Body of pancreas (tissue), 4 donors: ENCODE results near the gene DIPK1A. TPM values are rescaled to one million over a fixed set of nuclear protein-coding genes. Genes with fewer than 3 reads are reported as not detected.
"Not testable (repeated sequence)": the region's sequence is repeated elsewhere in the genome, so short reads cannot be mapped to it uniquely, and the experiment has no call there.

ENCODE experiments used
- ATAC-seq: fragments of 150-250 bp; one replicate; pipeline ENCODE4 v1.9.1; 2016
- DNase-seq, 4 donors: peaks; one replicate each; pipeline ENCODE4 v3.0.0-alpha.2; 2019
- H3K27ac ChIP-seq, 4 donors: fragments of 200-600 bp; sonication (generic); 1 replicate in 3 of 4; 2 replicates in 1 of 4; pipeline versions ENCODE4 v1.5.1 to v1.6.1; 2016 to 2019; ENCODE audit warnings: mild to moderate bottlenecking in 1 of 4, mixed read lengths in 1 of 4, moderate library complexity in 1 of 4
- H3K27me3 ChIP-seq, 2 donors: fragments of 200-600 bp; sonication (generic); one replicate each; pipeline ENCODE4 v1.6.0; 2016; ENCODE audit warnings: mild to moderate bottlenecking in 1 of 2
- H3K36me3 ChIP-seq, 2 donors: fragments of 200-600 bp; sonication (generic); replicated peaks in 1 of 2; 2 replicates each; pipeline ENCODE4 v1.5.1; 2016; ENCODE audit warnings: low read depth in 2 of 2; ENCODE audit not compliant: insufficient read depth in 1 of 2
- H3K4me1 ChIP-seq: fragments of 200-600 bp; sonication (generic); one replicate; pipeline ENCODE4 v1.6.0; 2016
- H3K4me3 ChIP-seq, 2 donors: fragments of 200-600 bp; sonication (generic); 1 replicate in 1 of 2; 2 replicates in 1 of 2; pipeline ENCODE4 v1.5.1; 2016 to 2019
- H3K9me3 ChIP-seq, 3 donors: fragments of 200-600 bp; sonication (generic); 1 replicate in 2 of 3; 2 replicates in 1 of 3; pipeline ENCODE4 v1.5.1; 2016
- POLR2A ChIP-seq, 3 donors: fragments of 450-650 bp; IDR thresholded peaks; one replicate each; pipeline ENCODE4 v1.6.1; 2016; ENCODE audit warnings: antibody characterized with exemption in 3 of 3, mild to moderate bottlenecking in 2 of 3
- WGBS, 2 donors: methylation state at CpG; one replicate each; pipeline ENCODE4 v1.1.5; 2017; 5-methylcytosine and 5-hydroxymethylcytosine counted together
- intact Hi-C: fragments of 100-400 bp; cut with DNase I; formaldehyde crosslinking; loops from one replicate; pipeline ENCODE4 v1.15.1; 2023
- total RNA-seq, 2 donors: library from RNA; depleted of rRNA; stranded (reverse); fragments of >200 nt; gene quantifications; one replicate each; pipeline ENCODE4 v1.1.0, GENCODE V29; 2016
- TF ChIP-seq, protein P1 (sequence below), 7 experiments: fragments of 450-650 bp in 4 of 7; fragments of 200-600 bp in 3 of 7; sonication (generic) in 3 of 7; IDR thresholded peaks; one replicate each; pipeline ENCODE4 v1.5.1; 2016 to 2019; ENCODE audit warnings: antibody characterized with exemption in 7 of 7

The DIPK1A gene
- total RNA-seq, 2 donors from 2014 or later, result 3.9 to 8.2 TPM

DNA sequence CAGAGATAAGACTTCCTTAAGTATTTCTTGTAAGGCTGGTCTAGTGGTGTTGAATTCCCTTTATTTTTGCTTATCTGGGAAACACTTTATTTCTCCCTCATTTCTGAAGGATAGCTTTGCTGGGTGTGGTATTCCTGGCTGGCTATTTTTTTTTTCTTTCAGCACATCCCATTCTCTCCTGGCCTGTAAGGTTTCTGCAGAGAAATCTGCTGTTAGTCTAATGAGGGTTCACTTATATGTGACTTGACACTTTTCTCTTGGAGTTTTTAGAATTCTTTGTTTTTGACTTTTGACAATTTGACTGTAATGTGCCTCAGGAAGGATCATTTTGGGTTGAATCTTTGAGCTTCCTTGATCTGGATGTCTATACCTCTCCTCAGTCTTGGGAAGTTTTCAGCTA is 61.5 kb downstream of the DIPK1A start:
- Histone ChIP-seq H3K36me3 (no peaks in the 10 kb centered on the region), H3K4me1 (no peaks in the 10 kb centered on the region), H3K27me3 (no peaks in the 10 kb centered on the region), H3K4me3 (no peak overlapping the region), H3K27ac (no peak overlapping the region), H3K9me3 (no peaks in the 10 kb centered on the region)
- ATAC-seq, result no peak
- intact Hi-C loops, result no loop called here
- DNase-seq, result no peak
- no peak for TF ChIP-seq POLR2A (IDR thresholded peaks at IDR 0.05)
- TF ChIP-seq, protein P1, sequence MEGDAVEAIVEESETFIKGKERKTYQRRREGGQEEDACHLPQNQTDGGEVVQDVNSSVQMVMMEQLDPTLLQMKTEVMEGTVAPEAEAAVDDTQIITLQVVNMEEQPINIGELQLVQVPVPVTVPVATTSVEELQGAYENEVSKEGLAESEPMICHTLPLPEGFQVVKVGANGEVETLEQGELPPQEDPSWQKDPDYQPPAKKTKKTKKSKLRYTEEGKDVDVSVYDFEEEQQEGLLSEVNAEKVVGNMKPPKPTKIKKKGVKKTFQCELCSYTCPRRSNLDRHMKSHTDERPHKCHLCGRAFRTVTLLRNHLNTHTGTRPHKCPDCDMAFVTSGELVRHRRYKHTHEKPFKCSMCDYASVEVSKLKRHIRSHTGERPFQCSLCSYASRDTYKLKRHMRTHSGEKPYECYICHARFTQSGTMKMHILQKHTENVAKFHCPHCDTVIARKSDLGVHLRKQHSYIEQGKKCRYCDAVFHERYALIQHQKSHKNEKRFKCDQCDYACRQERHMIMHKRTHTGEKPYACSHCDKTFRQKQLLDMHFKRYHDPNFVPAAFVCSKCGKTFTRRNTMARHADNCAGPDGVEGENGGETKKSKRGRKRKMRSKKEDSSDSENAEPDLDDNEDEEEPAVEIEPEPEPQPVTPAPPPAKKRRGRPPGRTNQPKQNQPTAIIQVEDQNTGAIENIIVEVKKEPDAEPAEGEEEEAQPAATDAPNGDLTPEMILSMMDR (IDR thresholded peaks at IDR 0.05), result no peak

DNA sequence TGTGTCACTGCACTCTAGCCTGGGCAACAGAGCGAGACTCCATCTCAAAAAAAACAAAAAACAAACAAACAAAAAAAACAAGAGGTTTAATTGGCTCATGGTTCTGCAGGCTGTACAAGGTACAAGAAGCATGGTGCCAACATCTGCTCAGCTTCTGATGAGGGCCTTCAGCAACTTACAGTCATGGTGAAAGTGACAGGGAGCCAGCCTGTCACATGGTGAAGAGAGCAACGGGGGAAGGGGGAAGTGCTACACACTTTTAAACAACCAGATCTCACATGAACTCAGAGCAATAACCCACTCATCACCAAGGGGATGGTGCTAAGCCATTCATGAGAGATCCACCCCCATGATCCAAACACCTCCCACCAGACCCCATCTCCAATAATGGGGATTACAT is 63.2 kb downstream of the DIPK1A start:
- H3K4me1 ChIP-seq, DNase-seq, H3K36me3 ChIP-seq, H3K27ac ChIP-seq, H3K4me3 ChIP-seq, H3K9me3 ChIP-seq, ATAC-seq, intact Hi-C loops, H3K27me3 ChIP-seq: not testable (repeated sequence)
- 65 to 82% methylated on average over 2 of the region's 2 CpGs for WGBS, 2 donors

DNA sequence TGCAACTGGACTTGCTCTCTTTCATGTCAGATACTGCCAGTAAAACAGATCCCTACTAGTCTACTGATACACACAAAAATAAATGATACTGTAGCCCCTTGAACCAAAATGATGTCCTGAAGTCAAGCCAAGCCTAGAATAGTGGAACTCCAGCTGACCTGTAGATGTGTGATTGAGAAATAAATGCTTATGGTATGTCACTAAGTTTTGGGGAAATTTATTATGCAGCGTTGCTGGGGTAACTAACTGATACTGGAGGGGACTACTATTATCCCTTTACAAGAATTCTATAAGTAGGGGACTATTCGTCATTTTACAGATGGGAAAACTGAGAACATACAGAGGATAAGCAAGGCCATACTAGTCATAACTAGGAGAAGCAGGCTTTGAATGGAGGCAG is 73.8 kb downstream of the DIPK1A start:
- 93% methylated on average over 2 of the region's 2 CpGs for WGBS, 2 donors
- peak overlapping the region in 2 of 4 donors; percentile 57 to 66 for H3K27ac ChIP-seq
- intact Hi-C loops, result no loop called here

GRCh38 chr1:92886886-92887419 is 74.3 kb downstream of the DIPK1A start:
- ATAC-seq (peak; percentile 99), DNase-seq (peak; percentile 61 to 76 (median 70))
- Histone ChIP-seq H3K4me3 (no peak overlapping the region), H3K27me3 (no peaks in the 10 kb centered on the region), H3K4me1 (peaks cover 14% of the 10 kb centered on the region), H3K36me3 (no peaks in the 10 kb centered on the region), H3K27ac (peak overlapping the region; percentile 34 to 66 (median 54)), H3K9me3 (no peaks in the 10 kb centered on the region)
- 23 to 48% methylated on average over 2 of the region's 2 CpGs for WGBS, 2 donors
- intact Hi-C loops, result no loop called here
- TF ChIP-seq, protein P1 (IDR thresholded peaks at IDR 0.05), result no peak
- TF ChIP-seq POLR2A (IDR thresholded peaks at IDR 0.05), result no peak

More for the DNA sequence above, 73.8 kb downstream of the DIPK1A start:
- Histone ChIP-seq H3K4me3 (no peak overlapping the region), H3K9me3 (no peaks in the 10 kb centered on the region), H3K27me3 (no peaks in the 10 kb centered on the region), H3K36me3 (no peaks in the 10 kb centered on the region), H3K4me1 (peaks cover 14% of the 10 kb centered on the region)
- ATAC-seq (no peak), DNase-seq (no peak)
- TF ChIP-seq, protein P1 (IDR thresholded peaks at IDR 0.05), result no peak
- no peak for TF ChIP-seq POLR2A (IDR thresholded peaks at IDR 0.05)

GRCh38 chr1:92884195-92884594 is 77.1 kb downstream of the DIPK1A start:
- no peak for DNase-seq
- Histone ChIP-seq H3K36me3 (no peaks in the 10 kb centered on the region), H3K4me1 (peaks cover 14% of the 10 kb centered on the region), H3K9me3 (no peaks in the 10 kb centered on the region), H3K27ac (no peak overlapping the region), H3K27me3 (no peaks in the 10 kb centered on the region), H3K4me3 (no peak overlapping the region)
- TF ChIP-seq, protein P1 (IDR thresholded peaks at IDR 0.05), result no peak
- no peak for TF ChIP-seq POLR2A (IDR thresholded peaks at IDR 0.05)
- intact Hi-C loops, result no loop called here
- WGBS, 2 donors, result 80 to 92% methylated on average over 1 of the region's 1 CpG
- ATAC-seq, result no peak
